ENCODE data around the gene EPB41L4B.

The EPB41L4B gene

DNA sequence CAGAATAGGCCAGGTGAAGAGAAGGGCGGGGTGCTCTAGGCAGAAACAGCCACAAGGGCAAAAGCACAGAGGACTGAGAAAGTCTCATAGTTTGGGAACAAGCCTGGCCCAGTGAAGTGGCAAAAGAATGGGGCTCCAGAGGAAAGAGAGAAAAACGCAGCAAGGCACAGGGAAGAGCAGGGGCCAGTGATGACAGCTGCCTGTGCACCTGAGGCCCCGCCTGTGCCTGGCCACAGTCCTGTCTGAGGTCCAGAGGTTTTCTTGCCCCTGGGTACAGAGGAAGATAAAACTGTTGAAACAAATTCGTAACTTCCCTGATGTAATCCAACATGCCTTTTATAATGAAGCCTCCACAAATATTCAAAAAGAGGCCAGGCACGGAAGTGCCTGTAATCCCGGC, 175.8 kb downstream of the EPB41L4B start:
- in situ Hi-C loops (cut with HindIII; ENCODE audit: low sequenced_read_pairs), result no loop called here
- no peak for TF ChIP-seq CTCF (IDR thresholded peaks at IDR 0.05; ENCODE audit: low read depth, low read length, missing control alignments)
- H3K4me3 ChIP-seq (ENCODE audit: low read depth, low read length), result no peak overlapping the region
- DNase-seq (ENCODE audit: low read depth), result no peak

DNA sequence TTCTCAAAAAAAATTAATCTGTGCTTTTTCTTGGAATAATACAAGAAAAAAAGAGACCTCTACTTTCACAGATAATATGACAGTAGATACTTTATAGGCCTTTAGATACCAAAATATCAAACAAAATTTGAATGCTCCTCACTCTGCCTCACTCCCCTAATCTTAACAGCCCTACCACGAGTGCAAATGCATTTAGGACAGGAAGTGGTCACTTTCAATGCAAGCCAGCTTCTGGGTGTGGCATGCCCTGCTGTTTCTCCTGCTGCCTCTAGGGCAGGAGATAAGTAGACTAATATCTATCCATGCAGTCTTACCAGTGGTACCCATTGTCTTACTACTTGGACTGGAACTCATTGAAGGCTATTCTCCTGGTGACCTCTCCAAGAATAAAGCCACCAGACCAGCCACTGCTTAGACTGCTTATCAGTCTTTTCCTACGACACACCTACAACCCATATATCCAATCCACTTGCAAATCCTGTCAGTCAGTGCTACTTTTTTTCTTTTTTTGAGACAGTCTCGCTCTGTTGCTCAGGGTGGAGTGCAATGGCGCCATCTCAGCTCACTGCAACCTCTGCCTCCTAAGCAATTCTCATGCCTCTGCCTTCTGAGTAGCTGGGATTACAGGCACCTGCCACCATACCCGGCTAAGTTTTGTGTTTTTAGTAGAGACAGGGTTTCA, 176.8 kb downstream of the EPB41L4B start:
- no peak overlapping the region for H3K4me3 ChIP-seq (ENCODE audit: low read depth, low read length)
- peak; percentile 36 for TF ChIP-seq CTCF (IDR thresholded peaks at IDR 0.05; ENCODE audit: low read depth, low read length, missing control alignments)
- DNase-seq (ENCODE audit: low read depth), result no peak
- in situ Hi-C loops (cut with HindIII; ENCODE audit: low sequenced_read_pairs), result no loop called here

GRCh38 chr9:109141375-109141774, 179.5 kb downstream of the EPB41L4B start:
- TF ChIP-seq CTCF (IDR thresholded peaks at IDR 0.05; ENCODE audit: low read depth, low read length, missing control alignments), result no peak
- H3K4me3 ChIP-seq (ENCODE audit: low read depth, low read length), result no peak overlapping the region
- in situ Hi-C loops (cut with HindIII; ENCODE audit: low sequenced_read_pairs), result no loop called here
- no peak for DNase-seq (ENCODE audit: low read depth)

GRCh38 chr9:109139851-109140250, 181.0 kb downstream of the EPB41L4B start:
- no peak for TF ChIP-seq CTCF (IDR thresholded peaks at IDR 0.05; ENCODE audit: low read depth, low read length, missing control alignments)
- H3K4me3 ChIP-seq (ENCODE audit: low read depth, low read length), result no peak overlapping the region
- in situ Hi-C loops (cut with HindIII; ENCODE audit: low sequenced_read_pairs), result no loop called here
- DNase-seq (ENCODE audit: low read depth), result no peak

DNA sequence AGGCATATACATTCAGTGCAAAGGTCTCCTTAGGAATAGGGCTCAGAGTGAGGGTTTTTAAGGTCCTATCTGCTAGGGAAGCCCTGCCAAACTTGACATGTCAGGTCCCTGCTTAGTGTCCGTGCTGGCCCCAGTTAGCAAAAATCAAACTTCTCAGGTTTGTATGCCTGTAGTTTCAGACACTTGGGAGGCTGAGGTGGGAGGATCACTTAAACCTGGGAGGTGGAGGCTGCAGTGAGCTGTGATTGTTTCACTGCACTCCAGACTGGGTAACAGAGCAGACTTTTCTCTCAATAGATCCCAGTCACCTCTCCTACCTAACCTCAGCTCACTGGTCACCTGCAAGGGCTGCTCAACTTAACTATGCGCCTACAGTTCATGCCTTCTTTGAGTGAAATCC, 182.4 kb downstream of the EPB41L4B start:
- no peak for TF ChIP-seq CTCF (IDR thresholded peaks at IDR 0.05; ENCODE audit: low read depth, low read length, missing control alignments)
- no peak overlapping the region for H3K4me3 ChIP-seq (ENCODE audit: low read depth, low read length)
- in situ Hi-C loops (cut with HindIII; ENCODE audit: low sequenced_read_pairs), result no loop called here
- no peak for DNase-seq (ENCODE audit: low read depth)

DNA sequence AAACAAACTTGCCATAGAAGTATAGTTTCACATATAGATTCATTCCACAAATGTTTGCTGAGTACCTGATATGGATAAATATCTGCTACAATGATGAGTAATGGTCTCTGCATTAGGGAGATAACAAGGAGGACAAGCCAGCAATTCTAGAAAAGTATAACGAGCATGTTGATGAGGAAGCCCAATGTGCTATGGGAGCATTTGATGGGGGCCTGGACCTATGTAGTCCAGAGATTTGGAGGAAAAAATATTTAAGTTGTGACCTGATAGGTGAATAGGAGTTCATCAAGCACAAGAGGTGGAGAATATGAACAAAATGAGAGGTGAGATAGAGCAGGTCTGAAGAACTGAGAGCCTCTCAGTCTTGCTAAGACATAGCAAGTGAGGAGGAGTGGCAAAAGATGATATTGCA, 186.7 kb downstream of the EPB41L4B start:
- TF ChIP-seq CTCF (IDR thresholded peaks at IDR 0.05; ENCODE audit: low read depth, low read length, missing control alignments), result no peak
- H3K4me3 ChIP-seq (ENCODE audit: low read depth, low read length), result no peak overlapping the region
- in situ Hi-C loops (cut with HindIII; ENCODE audit: low sequenced_read_pairs), result no loop called here
- no peak for DNase-seq (ENCODE audit: low read depth)

Measured in astrocyte of the cerebellum (primary cell).